HG02852 (cell line): ENCODE data around the gene TRPM5.

Experiments
- ATAC-seq: cut with Tn5 transposase; IDR thresholded peaks from one replicate; pipeline ENCODE4 v1.9.1; 2021; ENCODE audit warnings: mild to moderate bottlenecking, moderate library complexity; ENCODE audit not compliant: unreplicated experiment

Gene TRPM5

DNA sequence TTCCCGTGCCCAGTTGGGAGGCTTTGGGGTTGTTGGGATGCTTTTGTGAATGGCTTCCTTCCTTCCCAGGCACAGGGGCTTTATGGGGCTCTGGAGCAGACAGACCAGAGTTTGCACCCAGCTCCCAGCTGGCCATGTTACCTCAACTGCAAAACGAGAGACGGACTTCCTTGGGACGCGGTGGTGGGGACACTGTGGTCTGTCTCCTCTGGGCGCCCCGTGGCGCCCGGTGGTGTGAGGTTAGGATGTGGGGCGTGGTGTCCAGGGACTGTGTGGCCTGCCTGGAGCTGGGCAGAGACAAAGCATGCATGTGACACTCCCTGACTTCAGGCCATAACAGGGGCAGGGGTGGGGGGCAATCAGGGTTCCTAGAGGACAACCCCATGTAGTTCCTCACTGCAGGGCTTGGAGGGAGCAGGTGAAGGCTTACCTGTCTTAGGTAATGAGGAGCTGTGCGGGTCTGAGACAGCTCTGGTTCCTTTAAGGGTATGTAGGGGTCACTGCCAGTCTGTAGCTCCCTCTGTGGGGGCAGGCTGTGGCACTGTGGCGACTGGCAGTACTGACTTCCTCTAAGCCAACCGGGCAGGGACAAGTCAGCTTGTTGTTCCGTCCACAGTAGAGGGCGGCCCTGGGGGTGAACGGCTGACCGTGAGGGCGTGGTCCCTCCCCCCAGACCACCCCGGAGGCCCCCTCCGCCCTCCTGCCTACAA lies 14.9 kb upstream of the TRPM5 start:
- ATAC-seq = no peak

DNA sequence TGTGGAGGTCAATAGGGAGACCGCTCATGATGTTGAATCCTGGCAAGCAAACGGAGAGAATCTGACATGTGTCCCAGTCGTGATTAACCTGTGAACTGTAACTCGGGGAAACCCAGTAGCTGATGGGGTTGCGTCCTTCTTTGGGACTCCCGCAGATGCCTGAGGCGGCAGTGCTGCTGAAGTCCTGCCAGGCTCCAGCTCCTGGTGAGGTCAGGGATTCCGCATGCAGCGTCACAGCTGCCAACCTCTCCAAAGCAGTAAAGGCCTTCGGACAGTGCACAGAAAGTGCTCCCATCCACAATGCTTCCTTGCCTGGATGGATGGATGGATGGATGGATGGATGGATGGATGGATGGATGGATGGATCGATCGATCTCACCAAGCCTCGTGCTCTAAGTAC lies 14.0 kb upstream of the TRPM5 start:
- ATAC-seq = no peak

DNA sequence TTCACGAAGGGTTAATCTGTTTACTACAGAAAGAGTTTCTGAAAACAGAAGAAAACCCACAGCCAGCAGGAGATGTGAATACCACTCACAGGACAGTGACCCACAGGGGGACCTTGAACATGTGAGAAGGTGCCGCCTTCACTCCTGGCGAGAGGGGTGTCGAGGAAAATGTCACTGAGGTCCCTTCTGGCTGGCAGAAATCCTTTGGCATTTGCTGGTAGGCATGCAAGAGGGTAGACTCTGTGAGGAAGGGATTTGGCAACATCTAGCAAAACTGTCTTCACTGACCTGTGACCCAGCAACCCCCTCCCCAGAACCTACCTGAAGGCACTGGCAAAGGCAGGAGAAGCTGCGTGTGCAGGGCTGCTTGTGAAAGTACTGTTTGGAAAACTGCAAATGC lies 9.1 kb upstream of the TRPM5 start:
- no peak for ATAC-seq

DNA sequence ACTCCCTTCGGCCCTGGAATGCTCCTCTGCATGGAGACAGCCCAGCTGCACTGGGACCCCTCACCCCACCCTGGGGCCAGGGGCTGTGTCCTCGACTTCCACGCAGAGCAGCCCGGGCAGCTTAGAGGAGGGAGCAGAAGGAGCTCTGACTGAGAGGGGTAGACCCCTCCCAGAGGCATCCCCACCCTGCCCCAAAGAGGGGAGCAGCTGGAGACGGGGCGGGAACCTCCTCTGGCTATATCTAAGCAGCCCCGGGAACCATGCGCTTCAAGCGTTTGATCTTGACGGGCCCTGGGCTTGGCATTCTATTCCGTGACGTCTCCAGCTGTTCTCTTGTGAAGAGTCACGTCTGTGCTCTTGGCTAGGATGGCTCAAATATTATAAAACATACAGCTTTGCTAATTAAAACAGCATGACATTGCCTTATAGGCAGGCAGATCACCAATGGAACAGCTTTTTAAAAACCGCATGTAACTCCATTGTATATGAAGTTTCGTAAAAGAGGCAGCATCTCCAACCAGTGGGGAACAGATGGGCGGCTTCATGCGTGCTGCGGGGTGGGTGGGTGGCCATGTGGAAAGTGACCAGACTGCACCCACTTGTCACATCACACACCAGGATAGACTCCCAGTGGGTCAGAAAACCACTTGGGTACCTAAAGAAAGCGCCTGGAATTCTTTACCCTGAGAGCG lies 8.2 kb upstream of the TRPM5 start:
- ATAC-seq = no peak

DNA sequence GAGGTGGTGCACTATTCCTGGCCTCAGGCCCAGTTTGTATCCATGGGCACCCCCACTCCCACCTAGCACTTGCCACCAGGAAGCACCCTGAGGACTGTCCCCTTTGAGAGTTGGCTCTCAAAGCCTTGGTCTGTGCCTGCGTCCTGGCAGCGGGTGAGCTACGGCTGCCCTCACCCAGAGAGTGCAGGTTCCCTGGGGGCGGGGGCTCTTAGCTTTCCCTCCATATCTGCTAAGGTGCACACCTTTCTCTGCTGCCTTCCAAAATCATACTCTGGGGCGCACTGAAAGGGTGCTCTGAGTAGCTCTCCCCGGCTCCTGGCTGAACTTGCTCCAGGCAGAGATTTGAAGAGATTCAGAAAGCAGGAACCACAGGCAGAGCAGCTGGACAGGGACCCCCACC lies 7.6 kb upstream of the TRPM5 start:
- no peak for ATAC-seq

DNA sequence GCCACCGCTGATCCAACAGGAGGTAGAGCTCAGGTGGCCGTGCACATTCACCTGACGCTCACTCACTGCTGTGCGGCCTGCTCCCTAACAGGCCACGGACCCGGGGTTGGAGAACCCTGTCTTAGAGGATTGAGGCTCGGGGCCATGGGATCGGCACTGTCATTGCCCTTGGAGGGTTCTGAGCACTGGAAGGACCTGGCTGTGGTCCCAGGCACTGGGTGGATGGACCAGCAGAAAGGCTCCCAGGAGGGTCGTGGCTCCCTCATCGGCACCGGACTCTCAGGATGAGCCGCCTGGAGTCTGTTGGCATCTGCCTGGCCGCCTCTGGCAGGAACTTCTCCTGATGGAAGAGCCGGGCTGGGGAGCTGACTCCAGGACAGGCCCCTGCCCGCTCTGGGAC lies 7.0 kb upstream of the TRPM5 start:
- no peak for ATAC-seq

DNA sequence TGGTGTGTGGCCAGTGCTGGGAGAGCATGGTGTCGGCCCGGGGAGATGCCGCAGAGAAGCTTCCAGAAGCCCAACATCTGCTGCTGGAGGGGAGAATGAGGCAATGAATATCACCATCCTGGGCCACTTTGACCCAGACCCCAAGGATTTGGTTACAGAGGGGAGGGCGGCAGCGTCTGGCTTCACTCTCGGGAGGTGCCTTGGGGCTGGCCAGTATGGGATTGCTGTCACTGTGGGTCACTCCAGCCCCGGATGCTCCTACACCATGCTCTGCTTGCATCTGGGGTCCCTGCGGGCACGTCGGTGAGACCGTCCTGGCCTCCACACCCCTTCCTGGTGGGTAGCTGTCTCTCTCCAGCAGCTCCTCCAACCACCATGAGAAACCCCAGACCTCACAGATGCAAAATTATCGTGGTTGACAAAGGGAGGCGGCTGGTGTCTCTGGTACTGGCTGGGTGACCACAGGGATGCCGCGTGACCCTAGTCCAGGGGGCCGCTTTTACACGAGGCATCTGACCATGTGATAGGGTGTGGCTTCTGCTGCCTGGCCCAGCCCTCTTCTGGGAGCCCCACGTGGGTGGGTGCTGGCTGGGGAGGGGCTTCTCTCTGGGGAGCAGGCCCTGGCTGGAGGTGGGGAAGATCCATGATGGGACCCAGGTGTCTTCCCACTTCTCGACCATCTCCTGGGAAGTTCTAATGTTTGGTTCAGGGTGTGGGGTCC lies 6.2 kb upstream of the TRPM5 start:
- no peak for ATAC-seq

DNA sequence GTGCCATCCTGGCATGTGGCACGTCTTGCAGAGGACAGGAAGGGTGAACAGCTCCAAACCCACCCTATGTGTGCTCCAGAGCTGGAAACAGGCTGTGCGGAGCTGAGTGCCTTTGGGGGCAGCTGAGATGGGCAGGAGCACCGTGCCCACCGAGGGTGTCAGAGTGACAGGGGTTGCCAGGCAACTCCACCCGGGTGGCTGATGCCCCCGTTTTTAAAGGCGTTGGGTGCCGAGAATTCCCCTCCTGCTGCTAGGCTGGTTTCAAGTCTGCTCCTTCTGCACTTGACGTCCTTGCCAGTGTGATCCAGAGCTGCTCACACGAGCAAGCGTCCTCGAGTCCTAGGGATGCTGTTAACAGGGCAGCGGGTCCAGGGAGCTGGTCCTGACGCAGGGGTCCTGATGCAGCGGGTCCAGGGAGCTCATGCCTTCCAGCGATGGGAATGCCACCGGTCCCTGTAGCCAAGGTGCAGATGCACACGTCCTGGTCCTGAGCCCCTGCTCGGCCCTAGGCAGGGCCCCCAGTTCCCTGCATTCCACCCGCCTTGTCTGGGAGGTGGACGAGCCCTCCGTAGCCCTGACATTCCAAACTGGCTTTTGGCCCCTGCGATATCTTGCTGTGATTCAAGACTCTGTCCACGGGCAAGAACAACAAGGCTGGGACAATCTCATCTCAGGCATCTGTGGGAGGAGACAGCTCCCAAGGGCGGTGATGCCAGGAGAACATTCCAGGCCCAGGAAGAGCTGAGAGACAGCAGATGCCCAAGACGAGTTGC lies 5.4 kb upstream of the TRPM5 start:
- ATAC-seq = no peak

DNA sequence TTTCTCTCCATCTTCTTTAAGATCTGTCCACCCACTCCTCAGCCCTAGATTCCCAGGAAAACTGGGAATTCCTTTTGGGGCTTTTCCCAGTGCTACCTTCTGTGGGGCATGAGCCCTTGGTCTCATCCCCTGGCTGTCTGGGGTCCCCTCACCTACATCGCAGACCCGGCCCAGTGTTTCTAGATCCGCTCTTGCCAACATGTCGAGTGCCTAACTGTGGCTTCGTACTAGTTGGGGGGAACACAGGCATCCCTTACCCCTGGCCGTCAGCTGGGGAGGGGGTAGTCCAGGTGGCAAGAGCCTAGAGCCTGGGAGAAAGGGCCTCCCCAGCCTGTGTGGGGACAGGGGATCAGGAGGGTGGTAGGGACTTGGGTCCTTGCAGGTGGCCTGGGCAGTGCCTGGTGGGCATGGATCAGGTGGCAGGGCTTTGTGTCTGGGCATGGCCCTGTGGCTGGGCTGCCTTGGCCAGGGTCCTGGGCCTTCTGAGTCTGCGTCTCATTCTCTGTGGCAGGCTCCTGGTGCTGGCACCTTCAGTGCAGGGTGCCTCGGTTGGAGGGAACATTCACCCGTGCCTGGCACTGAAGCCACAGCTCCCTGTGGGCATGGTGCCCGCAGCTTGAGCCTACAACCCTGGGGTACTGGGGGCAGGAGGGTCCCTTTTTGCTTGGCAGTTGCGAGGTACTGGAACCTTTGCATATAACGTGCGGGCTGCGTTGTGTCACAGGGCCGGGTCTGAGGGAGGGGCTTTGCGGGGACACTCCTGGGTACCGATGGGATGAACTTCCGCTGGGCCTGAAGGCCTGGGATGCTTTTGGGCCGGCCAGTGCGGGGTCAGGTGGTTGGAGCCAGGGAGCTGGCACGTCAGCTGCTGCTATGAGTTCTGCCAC lies 4.6 kb upstream of the TRPM5 start:
- ATAC-seq = no peak

DNA sequence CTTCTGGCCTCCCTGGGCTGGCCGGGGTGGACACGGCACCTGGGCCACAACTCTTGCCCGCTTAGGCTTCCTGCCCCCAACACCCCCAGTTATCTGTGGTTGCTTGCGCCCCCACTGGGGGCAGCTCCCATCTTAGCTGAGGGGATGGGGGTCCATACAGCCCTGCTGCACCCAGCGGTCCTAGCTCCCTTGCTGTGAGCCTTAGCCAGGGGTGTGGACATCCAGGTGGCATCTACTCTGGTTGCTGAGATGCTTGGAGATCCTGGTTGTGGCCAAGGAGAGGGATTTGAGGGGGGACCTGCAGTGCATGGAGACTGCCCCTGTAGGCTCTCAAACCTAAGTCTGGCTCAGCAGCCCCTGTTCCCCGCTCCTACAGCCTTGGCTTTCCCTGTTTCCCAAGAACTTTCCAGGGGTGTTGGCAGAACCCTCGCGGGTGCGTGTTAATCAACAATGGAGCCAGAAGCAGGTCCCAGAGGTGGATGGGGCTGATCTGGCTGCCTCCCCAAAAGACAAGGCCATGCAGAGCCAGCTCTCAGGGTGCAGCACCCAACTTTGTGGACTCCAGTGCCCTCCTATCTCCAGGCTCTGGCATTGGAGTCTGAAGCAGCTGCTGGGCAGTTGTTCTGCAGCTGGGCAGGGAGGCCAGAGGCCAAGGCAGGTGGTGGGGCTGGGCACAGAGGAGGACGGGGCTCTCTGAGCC lies 3.8 kb upstream of the TRPM5 start:
- no peak for ATAC-seq

DNA sequence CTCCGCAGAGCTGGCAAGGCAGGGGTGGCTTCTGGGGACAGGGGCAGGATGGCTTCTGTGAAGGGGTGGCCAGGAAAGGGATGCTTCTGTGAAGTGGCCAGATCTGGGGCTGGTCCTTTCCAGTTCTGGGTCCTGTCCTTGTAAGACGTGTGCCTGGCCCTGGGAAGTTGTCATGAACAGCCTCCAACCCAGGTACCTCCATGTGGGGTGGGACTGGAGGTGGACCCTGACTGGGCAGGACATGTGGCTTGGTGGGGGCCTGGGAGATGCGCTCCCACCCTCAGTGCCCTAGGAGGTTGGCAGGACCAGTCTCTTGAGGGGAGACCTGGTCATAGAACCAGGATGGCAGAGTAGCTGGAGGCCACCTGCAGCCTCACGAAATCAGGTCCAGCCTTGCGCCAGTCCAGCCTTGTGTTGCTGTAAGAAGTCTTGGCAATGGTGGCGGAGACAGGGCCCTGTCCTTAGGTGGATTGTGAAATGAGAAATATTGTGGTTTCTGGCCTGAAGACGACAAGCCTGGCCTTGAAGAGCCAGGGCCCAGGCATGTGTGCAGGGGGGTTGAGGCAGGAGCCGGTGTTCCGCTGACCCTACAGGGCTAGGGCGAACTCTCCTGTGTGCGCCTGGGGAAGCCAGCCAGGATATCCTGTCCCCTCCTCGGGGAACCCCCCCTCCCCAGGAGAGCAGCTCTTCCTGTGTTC lies 3.1 kb upstream of the TRPM5 start:
- ATAC-seq = no peak

DNA sequence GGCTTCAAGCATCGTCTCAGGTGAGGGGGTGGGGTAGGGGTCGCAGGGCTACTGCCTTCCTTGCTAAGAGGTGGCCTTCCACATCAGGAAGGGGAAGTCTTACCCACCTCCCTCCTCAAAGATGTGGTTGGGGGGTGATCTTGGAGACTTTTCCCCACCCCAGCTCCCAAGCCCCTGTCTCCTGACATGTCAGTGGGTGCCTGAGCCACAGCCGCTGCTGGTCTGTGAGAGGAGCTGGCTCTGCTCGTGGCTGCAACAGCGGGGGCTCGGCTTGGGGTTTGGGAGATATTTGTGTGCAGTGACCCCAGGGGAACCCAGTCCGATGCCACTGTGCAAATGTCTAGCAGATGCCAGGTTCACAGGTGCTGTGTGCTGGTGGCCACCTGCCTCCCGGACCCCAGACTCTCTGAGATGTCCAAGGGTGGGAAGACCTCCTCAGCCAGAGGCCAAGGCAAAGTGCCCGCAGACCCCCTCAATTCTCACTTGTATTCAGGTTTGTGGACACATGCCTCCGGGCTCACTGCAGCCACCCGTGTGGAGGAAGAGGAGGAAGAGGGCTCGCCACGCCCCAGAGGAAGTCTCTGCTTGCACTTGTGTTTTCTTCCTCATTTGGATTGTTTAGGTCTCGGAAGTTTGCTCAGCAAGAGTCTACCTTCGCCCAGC lies 2.4 kb upstream of the TRPM5 start:
- ATAC-seq = no peak

DNA sequence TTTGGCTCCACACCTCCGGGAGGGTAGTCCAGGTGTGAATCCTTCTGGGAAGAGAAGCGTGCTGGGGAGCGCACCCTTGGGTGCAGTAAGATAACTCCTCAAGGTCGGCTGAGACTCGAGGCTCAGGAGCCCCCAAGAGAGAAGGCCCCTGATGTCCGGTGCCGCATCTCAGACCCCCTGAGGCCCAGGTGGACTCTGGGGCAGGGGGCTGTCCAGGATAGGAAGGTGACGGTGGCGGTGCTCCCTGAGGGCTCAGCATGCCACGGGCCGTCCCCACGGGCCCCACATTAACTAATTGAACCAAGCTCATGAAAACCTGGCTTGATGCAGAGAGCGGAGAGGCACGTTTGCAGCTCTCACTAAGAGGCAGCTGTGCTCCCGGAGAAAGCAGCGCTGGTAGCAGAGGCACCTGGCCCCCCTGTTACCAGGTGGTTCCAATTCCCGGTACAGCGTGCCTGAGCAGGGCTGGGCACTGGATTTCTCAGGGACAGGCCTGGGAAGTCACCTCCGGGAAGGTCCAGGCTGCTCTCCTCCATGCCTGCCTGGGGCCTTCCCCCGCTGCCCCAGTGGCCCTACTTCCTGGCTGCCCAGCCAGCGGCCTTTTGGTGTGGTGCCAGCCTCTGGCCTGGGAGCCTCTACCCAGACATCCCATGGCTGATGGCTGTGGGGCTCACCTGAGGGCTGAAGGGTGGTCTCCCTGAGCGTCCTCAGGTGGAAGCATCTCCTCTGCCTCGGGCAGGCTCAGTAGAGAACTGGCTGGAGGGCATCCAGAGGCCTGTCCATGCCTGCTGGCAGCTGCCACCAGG lies 1.6 kb upstream of the TRPM5 start:
- no peak for ATAC-seq

DNA sequence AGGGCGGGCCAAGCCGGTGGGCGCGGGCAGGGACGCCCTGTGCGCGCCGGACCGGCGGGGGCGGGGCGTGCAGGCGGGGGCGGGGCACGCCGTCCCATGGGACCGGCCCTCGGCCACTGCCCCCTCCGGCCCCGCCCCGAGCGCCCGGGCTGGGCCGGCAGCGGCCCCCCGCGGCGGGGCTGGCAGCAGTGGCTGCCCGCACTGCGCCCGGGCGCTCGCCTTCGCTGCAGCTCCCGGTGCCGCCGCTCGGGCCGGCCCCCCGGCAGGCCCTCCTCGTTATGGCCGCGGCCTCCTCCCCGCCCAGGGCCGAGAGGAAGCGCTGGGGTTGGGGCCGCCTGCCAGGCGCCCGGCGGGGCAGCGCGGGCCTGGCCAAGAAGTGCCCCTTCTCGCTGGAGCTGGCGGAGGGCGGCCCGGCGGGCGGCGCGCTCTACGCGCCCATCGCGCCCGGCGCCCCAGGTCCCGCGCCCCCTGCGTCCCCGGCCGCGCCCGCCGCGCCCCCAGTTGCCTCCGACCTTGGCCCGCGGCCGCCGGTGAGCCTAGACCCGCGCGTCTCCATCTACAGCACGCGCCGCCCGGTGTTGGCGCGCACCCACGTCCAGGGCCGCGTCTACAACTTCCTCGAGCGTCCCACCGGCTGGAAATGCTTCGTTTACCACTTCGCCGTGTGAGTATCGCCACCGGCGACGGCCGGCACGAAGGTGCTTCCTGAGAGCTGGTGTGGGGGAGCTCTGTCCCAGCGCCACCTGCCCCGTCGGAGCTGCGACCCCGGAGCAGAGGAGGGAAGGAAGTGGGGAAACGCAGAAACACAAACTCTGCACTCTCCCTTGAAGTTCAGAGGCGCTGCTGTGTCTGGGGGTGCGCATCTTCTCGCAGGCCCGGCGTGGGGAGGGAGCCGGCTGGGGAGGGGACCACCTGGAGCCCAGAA lies 769 bp upstream of the TRPM5 start, which contains the start of gene KCNQ1:
TSS of gene KCNQ1 (plus strand) at position 188 of the 925 bp plus-strand sequence. CDS start at position 279, 91 bp downstream.
- no peak for ATAC-seq

DNA sequence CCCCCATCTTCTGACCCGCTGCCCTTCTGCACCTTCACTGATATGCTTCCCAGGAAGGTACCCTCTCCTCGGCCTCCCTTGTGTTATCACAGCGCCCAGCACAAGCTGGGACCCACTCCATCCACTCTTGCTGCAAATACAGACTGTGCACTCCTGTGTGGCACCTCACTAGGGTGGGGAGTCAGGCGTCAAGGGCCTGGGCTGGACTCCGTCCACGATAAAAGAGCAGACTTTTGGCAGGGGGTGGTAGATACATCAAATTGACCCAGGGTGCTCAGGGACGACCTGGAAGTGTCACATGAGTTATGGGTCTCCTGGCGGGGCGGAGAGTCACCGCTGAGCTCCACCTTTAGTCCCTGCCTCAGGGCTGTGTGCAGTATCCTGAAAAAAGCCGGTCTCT lies 908 bp downstream of the TRPM5 start:
- ATAC-seq = no peak

DNA sequence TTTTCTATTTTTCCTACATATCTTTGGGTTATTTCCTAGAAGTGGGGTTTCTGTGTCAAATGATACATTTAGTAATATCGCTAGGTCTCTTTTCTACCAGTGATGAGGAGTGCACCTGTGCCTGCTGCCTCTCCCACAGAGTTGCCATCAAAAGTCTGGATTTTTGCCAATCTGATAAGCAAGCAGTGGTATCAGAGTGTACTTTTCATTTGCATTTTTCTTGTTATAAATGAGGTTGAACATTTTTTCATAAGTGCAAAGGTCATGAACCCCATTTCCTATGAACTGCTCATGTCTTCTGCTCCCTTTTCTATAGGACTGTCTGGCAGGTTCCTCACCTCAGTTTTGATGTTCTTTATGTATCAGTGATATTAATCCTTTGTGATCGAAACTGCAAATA lies 1.7 kb downstream of the TRPM5 start:
- ATAC-seq = no peak

DNA sequence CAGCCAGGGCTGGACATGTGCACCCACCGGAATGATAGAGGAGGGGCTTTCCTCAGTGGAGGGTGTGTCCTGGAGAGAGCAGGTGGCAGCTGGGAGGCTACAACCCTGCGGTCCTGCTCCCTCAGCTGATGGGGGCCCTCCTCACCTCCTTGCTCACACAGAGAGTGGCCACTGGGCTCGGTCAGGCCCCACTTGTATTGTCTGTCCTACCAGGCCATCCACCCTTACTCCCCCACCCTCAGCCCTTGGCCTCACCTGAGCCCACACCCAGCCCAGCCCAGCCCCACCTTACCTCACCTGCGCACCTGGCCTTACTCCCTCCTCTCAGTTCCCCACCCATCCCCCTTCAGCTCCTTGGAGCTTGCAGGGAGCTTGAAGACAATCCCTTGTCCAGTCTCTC lies 3.1 kb downstream of the TRPM5 start:
- no peak for ATAC-seq
